Karpas-422 (cell line): ENCODE measurements around the gene TMEM242. TPM values are rescaled to one million over a fixed set of nuclear protein-coding genes. Genes with fewer than 3 reads are reported as not detected.

Experiments used
- DNase-seq: peaks from one replicate; pipeline ENCODE4 v3.0.0-alpha.2; 2015
- H2AFZ ChIP-seq: fragments of 200-600 bp; sonication (generic); 2 replicates; pipeline ENCODE4 v1.6.1; 2014; ENCODE audit warnings: antibody characterized with exemption, low read length, mixed read lengths
- H3K27ac ChIP-seq: fragments of 200-600 bp; sonication (generic); 2 replicates; pipeline ENCODE4 v1.5.1; 2014; ENCODE audit warnings: mild to moderate bottlenecking, low read length, moderate library complexity
- H3K27me3 ChIP-seq: fragments of 200-600 bp; sonication (generic); 2 replicates; pipeline ENCODE4 v1.6.1; 2014; ENCODE audit warnings: low read length, mixed read lengths
- H3K36me3 ChIP-seq: fragments of 200-600 bp; sonication (generic); 2 replicates; pipeline ENCODE4 v1.6.1; 2014; ENCODE audit warnings: low read length, mixed read lengths; ENCODE audit not compliant: insufficient read depth
- H3K4me1 ChIP-seq: fragments of 200-600 bp; sonication (generic); 2 replicates; pipeline ENCODE4 v1.6.1; 2014; ENCODE audit warnings: mild to moderate bottlenecking, low read length, mixed read lengths
- H3K4me2 ChIP-seq: fragments of 200-600 bp; sonication (generic); 2 replicates; pipeline ENCODE4 v1.6.1; 2014; ENCODE audit warnings: low read length, low read depth, mild to moderate bottlenecking; ENCODE audit not compliant: poor library complexity, severe bottlenecking
- H3K4me3 ChIP-seq: fragments of 200-600 bp; sonication (generic); 2 replicates; pipeline ENCODE4 v1.5.1; 2014; ENCODE audit warnings: mild to moderate bottlenecking, antibody characterized with exemption, low read length, mixed read lengths
- H3K79me2 ChIP-seq: fragments of 200-600 bp; sonication (generic); 2 replicates; pipeline ENCODE4 v1.6.1; 2014; ENCODE audit warnings: mild to moderate bottlenecking, low read length, mixed read lengths
- H3K9ac ChIP-seq: fragments of 200-600 bp; sonication (generic); 2 replicates; pipeline ENCODE4 v1.6.0; 2014; ENCODE audit warnings: low read length
- H3K9me2 ChIP-seq: fragments of 200-600 bp; sonication (generic), shearing (Covaris generic); replicated peaks from 2 replicates; pipeline ENCODE4 v1.6.0; 2014; ENCODE audit warnings: mild to moderate bottlenecking, low read length, moderate library complexity; ENCODE audit not compliant: insufficient read depth
- H3K9me3 ChIP-seq: fragments of 300-700, 200-600 bp; sonication (generic); 2 replicates; pipeline ENCODE4 v1.6.1; 2014; ENCODE audit warnings: low read length, mixed read lengths
- H4K20me1 ChIP-seq: fragments of 200-600 bp; sonication (generic); 2 replicates; pipeline ENCODE4 v1.6.1; 2014; ENCODE audit warnings: mild to moderate bottlenecking, antibody characterized with exemption, low read length, low read depth; ENCODE audit not compliant: insufficient read depth
- total RNA-seq: library from RNA; depleted of rRNA; stranded (reverse); fragments of >200 nt; shearing (Covaris generic); gene quantifications from 2 replicates; pipeline ENCODE4 v1.2.3, GENCODE V29; 2014; ENCODE audit warnings: low replicate concordance

Gene TMEM242
- total RNA-seq, 1 experiment from 2014 or later = 3.4 TPM

DNA sequence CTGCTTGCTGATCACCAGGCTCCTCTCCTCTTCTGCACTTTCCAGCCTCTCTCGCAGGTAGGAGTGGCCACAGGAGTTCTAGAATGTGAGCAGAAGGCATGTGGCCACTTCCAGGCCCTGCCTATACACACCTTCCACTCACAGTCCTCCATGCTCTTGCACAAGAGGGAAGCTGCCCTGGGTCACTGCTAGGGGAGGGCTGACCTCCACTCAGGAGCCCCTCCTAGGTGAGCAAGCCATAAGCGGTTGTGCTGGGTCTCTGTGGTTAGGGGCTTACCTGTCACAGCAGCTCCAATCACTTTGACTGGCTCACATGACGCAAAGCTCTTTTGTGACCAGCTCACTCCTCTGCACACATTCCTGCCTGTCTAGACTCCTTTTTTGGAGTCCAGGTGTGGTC, 68.2 kb downstream of the TMEM242 start:
- Histone ChIP-seq H3K4me1 (peaks cover 8% of the 10 kb centered on the region; the same call in 1 of the 2 replicates), H3K27ac (no peak overlapping the region), H3K36me3 (no peaks in the 10 kb centered on the region), H4K20me1 (no peaks in the 10 kb centered on the region), H3K9me2 (no peaks in the 10 kb centered on the region), H3K27me3 (no peaks in the 10 kb centered on the region), H3K4me2 (no peak overlapping the region), H3K9me3 (no peaks in the 10 kb centered on the region), H3K79me2 (no peaks in the 10 kb centered on the region), H3K4me3 (no peak overlapping the region), H3K9ac (no peak overlapping the region), H2AFZ (no peak overlapping the region)
- DNase-seq = no peak

DNA sequence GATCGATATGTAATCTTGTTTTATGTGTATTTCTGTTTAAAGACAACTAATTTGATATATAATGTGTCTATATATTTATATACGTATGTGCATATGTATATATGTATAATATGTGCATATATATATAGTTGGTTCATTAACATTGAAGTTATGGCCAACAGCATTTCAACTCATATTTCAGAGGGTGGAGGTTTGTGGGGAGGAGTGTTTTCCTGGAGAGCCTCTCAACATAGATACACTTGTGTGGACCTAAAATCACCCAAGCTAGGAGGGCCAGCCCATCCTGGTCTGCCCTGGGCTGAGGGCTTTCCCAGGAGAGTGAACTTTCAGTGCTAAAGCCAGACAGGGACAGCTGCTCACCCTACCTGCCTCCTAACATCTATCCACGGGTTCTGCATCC, 68.8 kb downstream of the TMEM242 start:
- no peak overlapping the region for H3K4me2 ChIP-seq
- no peak overlapping the region for H3K4me3 ChIP-seq
- H3K36me3 ChIP-seq = no peaks in the 10 kb centered on the region
- no peaks in the 10 kb centered on the region for H4K20me1 ChIP-seq
- no peaks in the 10 kb centered on the region for H3K9me2 ChIP-seq
- H3K79me2 ChIP-seq = no peaks in the 10 kb centered on the region
- no peaks in the 10 kb centered on the region for H3K27me3 ChIP-seq
- H3K4me1 ChIP-seq = peaks cover 5% of the 10 kb centered on the region; the same call in 1 of the 2 replicates
- DNase-seq = no peak
- H3K9me3 ChIP-seq = no peaks in the 10 kb centered on the region
- no peak overlapping the region for H3K9ac ChIP-seq
- no peak overlapping the region for H3K27ac ChIP-seq
- no peak overlapping the region for H2AFZ ChIP-seq

DNA sequence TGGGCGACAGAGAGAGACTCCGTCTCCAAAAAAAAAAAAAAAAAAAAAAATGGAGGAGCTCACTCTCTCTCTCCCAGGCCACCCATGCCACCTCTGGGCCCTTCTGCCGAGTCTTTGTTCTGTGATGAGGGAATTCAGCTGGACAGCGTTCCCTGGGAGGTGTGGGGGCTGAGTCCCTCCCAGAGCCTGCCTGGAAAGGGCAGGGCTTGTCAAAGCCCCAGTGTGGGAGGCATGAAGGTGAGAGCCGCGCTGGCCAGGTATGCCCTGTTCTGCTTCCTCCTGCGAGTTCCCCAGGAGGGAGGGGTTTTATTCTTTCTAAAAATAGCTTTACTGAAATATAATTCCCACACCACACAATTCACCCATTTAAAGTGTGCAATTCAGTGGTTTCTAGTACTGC, 69.6 kb downstream of the TMEM242 start:
- no peaks in the 10 kb centered on the region for H3K79me2 ChIP-seq
- H3K9me3 ChIP-seq = no peaks in the 10 kb centered on the region
- H3K27me3 ChIP-seq = no peaks in the 10 kb centered on the region
- H3K4me1 ChIP-seq = peaks cover 5% of the 10 kb centered on the region; the same call in 1 of the 2 replicates
- H4K20me1 ChIP-seq = no peaks in the 10 kb centered on the region
- peaks cover 1% of the 10 kb centered on the region; the same call in 1 of the 2 replicates for H3K36me3 ChIP-seq
- no peak overlapping the region for H3K4me3 ChIP-seq
- H3K4me2 ChIP-seq = no peak overlapping the region
- no peak overlapping the region for H3K27ac ChIP-seq
- no peaks in the 10 kb centered on the region for H3K9me2 ChIP-seq
- DNase-seq = no peak
- no peak overlapping the region for H3K9ac ChIP-seq
- H2AFZ ChIP-seq = no peak overlapping the region

DNA sequence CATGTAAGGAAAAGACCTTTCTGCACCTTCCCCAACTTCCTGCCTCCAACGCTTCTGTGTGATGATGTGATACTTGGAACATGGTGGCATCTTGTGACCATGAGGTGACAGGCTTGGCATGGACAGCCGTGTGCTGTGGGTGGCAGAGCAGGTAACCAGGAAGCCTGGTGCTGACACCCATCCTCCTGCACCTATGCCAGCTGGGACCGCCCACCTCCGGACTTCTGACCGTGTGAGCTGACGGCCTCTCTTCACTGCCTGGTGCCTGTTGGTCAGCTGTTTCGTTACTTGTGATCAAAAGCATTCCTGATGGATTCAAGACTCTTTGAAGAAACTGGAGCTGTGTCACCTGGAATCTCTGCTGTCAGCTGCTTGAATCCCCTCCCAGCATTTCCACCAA, 70.3 kb downstream of the TMEM242 start:
- H3K9me3 ChIP-seq = peaks cover 4% of the 10 kb centered on the region; the same call in 1 of the 2 replicates
- H3K27ac ChIP-seq = no peak overlapping the region
- peaks cover 5% of the 10 kb centered on the region; the same call in 1 of the 2 replicates for H3K4me1 ChIP-seq
- peaks cover 8% of the 10 kb centered on the region for H3K36me3 ChIP-seq
- no peak for DNase-seq
- no peak overlapping the region for H3K4me2 ChIP-seq
- no peaks in the 10 kb centered on the region for H3K9me2 ChIP-seq
- H3K79me2 ChIP-seq = no peaks in the 10 kb centered on the region
- no peaks in the 10 kb centered on the region for H3K27me3 ChIP-seq
- H3K9ac ChIP-seq = no peak overlapping the region
- H2AFZ ChIP-seq = no peak overlapping the region
- H3K4me3 ChIP-seq = no peak overlapping the region
- H4K20me1 ChIP-seq = no peaks in the 10 kb centered on the region

DNA sequence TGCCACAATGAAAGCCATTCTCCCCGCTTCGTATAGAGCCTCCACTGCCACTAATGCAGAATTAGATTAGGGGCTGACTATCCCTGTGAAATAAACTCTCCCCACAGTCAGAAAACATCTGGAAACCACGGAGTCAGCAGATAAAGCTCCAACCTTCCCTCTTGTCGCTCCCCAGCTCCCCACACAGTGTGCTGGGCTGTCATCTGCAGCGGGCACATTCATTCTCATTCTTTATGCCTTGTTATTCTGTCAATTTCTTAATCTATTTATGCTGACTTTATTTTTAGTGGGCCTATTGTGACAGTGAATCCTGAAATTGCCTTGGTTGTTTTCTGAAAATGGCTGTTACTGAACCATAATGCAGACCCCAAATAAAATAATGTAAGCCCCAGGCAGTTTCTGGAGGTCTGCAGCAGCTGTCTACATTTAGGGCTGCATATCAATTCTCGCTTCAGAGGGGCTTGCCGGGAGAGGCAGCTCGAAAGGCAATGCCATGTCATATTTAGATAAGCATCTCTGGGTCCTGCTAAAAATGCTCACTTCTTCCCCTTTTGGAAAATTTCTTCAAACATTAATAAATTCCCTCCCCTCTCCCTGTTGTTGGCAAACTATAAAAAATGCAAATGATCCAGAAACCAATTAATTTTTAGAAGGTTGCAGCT, 71.6 kb downstream of the TMEM242 start:
- Histone ChIP-seq H3K36me3 (peaks cover 12% of the 10 kb centered on the region), H3K27ac (no peak overlapping the region)

DNA sequence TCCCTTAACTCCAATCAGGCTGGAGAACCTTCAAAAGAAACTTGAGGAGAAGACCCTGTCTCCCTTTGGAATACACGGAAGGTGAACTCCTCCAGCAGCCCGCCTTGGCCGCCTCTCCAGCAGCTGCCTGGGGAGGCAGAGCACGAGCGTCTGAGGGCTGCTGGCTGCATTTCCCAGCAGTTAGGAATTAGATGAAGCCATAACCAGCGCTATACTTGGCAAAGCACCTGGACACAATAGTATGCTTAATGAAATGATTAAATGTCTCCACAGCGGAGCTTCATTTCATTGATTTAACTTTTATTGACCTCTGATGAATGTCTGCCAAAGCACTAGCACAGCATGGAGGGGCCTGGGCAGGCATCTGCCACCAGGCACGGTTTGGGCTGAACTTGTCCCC, 73.5 kb downstream of the TMEM242 start:
- Histone ChIP-seq H3K27me3 (no peaks in the 10 kb centered on the region), H3K9me3 (peaks cover 9% of the 10 kb centered on the region; the same call in 1 of the 2 replicates), H3K27ac (no peak overlapping the region), H3K36me3 (peaks cover 12% of the 10 kb centered on the region), H3K4me2 (no peak overlapping the region), H2AFZ (no peak overlapping the region), H3K4me1 (peaks cover 12% of the 10 kb centered on the region), H3K9ac (no peak overlapping the region), H3K79me2 (no peaks in the 10 kb centered on the region), H3K4me3 (no peak overlapping the region), H4K20me1 (no peaks in the 10 kb centered on the region), H3K9me2 (no peaks in the 10 kb centered on the region)
- DNase-seq = no peak

More for the DNA sequence above, 71.6 kb downstream of the TMEM242 start:
- H3K4me2 ChIP-seq = no peak overlapping the region
- no peaks in the 10 kb centered on the region for H3K27me3 ChIP-seq
- H3K4me1 ChIP-seq = peaks cover 5% of the 10 kb centered on the region; the same call in 1 of the 2 replicates
- H3K9me3 ChIP-seq = peaks cover 9% of the 10 kb centered on the region; the same call in 1 of the 2 replicates
- H3K79me2 ChIP-seq = no peaks in the 10 kb centered on the region
- H3K9ac ChIP-seq = no peak overlapping the region
- H3K4me3 ChIP-seq = no peak overlapping the region
- no peaks in the 10 kb centered on the region for H4K20me1 ChIP-seq
- DNase-seq = no peak
- H2AFZ ChIP-seq = no peak overlapping the region
- no peaks in the 10 kb centered on the region for H3K9me2 ChIP-seq

DNA sequence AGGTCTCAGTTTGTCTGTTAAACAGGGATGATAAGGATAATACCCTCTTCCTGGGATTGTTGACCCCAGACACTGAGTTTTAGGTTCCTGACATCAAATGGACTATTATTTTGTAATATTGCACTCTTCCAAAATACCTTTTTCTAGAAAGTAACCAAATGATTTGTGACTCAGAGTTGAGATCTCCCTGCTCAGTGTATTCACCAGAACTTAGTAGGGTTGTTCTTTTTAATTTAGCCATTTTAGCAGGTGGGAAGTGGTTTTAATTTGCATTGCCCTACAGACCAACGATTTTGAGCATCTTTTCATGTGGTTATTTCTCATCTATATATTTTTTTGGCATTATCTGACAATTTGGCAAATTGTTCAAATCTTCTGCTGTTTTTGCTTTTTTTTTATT, 75.1 kb downstream of the TMEM242 start:
- Histone ChIP-seq H3K4me2 (no peak overlapping the region), H3K9ac (no peak overlapping the region), H4K20me1 (no peaks in the 10 kb centered on the region), H2AFZ (no peak overlapping the region), H3K4me1 (peaks cover 26% of the 10 kb centered on the region), H3K27ac (no peak overlapping the region), H3K36me3 (peaks cover 17% of the 10 kb centered on the region), H3K9me3 (peaks cover 9% of the 10 kb centered on the region; the same call in 1 of the 2 replicates), H3K4me3 (no peak overlapping the region), H3K79me2 (no peaks in the 10 kb centered on the region), H3K27me3 (no peaks in the 10 kb centered on the region), H3K9me2 (no peaks in the 10 kb centered on the region)
- no peak for DNase-seq

DNA sequence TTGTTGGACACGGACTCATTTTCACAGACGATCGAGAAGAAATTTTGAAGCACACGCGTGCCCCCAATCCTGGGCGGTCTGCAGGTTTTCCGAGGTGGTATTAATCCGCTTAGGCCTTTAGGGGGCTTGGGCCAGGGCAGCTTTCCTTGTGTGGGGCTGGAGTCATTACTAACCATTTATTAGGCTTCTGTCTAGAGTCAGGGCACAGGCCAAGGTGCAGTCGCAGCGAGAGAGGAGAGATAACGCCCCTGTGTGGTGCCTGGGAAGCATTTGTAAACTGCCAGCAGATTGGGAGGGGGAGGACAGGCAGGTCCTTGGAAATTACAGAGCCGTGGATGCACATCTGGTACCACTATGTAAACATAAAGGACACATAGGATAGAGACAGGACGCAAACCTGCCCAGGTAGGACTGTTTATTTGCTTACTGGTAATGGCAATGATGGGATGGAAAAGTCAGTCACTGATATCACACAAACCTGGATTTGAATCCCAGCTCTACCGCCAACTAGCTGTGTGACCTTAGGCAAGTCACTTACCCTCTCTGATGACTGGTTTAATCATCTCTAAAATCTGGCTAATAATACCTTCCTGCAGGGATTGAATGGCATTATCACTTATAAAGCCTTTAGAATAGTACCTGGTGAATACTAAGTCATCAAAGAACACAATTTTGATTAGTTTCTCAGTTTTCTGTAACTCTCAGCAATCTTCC, 76.4 kb downstream of the TMEM242 start:
- no peaks in the 10 kb centered on the region for H3K79me2 ChIP-seq
- H3K9me3 ChIP-seq = peaks cover 9% of the 10 kb centered on the region; the same call in 1 of the 2 replicates
- H3K4me1 ChIP-seq = peaks cover 26% of the 10 kb centered on the region
- H3K4me2 ChIP-seq = no peak overlapping the region
- no peak overlapping the region for H3K27ac ChIP-seq
- no peaks in the 10 kb centered on the region for H4K20me1 ChIP-seq
- H3K27me3 ChIP-seq = no peaks in the 10 kb centered on the region
- no peak overlapping the region for H3K9ac ChIP-seq
- H3K9me2 ChIP-seq = no peaks in the 10 kb centered on the region
- H3K36me3 ChIP-seq = peaks cover 21% of the 10 kb centered on the region
- no peak overlapping the region for H2AFZ ChIP-seq
- DNase-seq = no peak
- no peak overlapping the region for H3K4me3 ChIP-seq
